Limb (tissue), 2 donors: ENCODE measurements around the gene LYPD3.
"Not testable (repeated sequence)": the region's sequence is repeated elsewhere in the genome, so short reads cannot be mapped to it uniquely, and the experiment has no call there.

Source experiments
- DNase-seq, 2 donors: peaks; one replicate each; pipeline ENCODE4 v3.0.0-alpha.2; 2016; ENCODE audit errors: extremely low spot score in 2 of 2

The LYPD3 gene

DNA sequence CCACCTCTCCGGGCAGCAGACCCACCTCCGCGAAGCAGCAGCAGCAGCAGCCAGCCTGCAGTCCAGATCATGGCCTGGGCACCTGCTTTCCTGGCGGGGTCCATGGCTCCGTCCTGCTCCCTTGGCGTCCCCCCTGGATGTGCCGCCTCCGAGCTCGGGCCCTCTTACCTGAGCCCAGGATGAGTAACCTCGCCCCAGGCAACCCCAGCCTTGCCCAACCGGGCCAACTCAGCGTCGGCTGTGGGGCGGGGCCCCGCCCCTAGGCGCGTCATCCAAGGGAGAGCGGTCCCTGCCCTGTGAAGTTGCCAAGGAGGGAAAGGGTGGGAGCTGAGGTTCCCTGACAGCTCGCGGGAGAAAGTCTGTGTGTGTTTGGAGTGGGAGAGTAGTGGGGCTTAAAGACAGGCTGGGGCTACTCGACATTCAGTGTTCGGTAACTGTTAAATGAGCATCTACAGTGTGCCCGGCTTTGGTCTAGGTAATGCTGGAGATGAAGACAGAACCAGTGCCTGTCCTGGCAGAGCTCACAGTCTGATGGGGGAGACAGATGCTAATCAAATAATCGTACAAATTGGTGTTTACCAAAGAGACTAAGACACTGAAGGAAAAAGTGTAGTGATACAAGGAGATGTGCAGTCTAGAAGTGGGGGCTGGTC is at the start of gene LYPD3:
TSS of gene LYPD3 (minus strand) at position 141 of the 653 bp plus-strand sequence. CDS start at position 104, 37 bp downstream.
- DNase-seq: peak in 1 of 2 donors; percentile 42

DNA sequence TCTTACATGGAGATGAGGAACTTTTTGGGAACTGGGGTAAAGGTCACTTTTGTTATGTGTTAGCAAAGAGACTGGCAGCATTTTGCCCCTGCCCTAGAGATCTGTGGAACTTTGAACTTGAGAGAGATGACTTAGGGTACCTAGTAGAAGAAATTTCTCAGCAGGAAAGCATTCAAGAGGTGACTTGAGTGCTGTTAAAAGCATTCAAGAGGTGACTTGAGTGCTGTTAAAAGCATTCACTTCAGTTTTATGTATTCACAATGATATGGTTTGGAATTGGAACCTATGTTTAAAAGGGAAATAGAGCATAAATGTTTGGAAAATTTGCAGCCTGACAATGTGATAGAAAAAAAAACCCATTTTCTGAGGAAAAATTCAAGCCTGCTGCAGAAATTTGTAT is 47.0 kb upstream of the LYPD3 start:
- not testable (repeated sequence) for DNase-seq

DNA sequence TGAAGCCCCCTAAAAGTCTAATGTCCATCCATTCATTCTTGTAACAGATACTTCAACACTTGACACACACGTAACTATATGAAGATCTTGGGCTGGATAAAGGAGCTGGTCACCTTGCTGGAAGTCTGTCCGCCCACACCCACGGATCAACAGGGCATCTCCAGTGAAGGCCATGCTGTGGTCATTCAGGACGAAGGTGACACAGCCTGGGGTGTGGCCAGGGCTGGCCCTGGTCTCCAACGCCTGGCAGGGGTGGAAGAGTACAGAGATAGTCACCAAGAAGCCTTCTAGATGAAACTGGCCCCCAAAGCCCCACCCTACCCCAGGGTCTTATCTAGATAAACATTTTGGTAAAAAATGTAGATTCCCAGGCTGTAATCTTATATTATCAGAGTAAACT is 45.9 kb upstream of the LYPD3 start:
- DNase-seq: no peak

DNA sequence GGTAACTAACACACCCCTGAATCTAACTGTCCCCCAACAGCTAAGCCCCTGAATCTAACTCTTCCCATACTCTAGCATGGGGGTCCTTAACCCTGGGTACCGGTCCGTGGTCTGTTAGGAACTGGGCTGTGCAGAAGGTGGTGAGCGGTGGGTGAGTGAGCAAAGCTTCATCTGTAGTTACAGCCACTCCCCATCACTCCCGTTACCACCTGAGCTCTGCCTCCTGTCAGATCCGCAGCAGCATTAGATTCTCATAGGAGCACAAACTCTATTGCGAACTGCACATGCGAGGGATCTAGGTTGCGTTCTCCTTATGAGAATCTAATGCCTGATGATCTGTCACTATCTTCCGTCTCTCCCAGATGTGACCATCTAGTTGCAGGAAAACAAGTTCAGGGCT is 45.3 kb upstream of the LYPD3 start:
- DNase-seq: no peak

DNA sequence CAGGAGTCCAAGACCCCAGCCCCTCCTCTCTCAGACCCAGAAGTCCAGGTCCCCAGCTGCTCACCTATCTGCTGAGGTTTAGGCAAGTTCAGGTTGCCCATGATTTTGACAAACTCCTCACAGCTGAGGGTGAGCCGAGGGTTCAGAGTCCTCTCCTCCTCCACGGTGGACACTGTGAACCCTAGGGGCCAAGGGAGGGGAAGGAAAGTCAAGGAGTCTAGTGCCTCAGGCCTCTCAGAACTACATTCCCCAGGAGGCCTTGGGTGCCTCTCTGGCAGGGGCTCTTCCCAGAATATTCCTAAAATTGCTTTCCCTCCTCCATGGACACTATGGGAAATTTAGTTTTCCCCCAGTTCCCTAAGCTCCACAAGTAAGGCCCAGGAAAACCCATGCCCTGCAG is 42.5 kb upstream of the LYPD3 start:
- DNase-seq: no peak

DNA sequence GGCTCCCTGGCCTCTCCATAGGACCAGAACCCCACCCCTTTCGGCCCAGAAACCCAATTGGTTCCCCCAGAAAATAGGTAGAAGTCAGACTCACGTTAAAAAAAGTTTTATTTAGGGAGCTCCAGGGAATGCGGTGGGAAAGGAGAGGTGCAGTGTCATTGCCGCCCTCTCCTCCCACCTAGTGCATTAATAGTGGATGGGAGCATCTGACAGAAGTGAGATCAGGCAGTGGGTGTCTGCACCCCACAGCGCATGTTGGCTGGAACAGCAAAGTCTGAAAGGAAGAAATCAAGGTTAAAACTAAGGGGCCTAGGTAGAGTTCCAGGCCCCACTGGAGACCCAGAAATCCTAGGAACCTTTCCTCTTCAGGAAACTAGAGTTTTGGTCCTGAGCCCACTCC is 41.2 kb upstream of the LYPD3 start:
- DNase-seq: no peak

DNA sequence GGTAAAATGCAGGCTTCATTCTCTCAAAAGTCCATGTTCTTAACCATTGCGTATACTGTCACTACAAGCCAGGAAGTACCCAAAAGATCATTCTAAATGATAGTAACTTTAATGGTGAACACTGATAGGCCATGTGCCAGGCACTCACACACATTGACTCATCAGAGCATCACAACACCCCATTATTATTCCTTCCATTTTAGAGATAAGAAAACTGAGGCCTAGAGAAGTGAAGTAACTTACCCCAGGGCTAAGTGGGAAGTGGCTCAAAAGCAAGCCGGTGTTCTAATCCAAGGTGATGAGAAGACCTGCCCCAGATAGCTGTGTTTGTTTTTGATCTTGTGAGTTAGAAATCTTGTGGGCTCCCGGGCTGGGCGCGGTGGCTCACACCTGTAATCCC is 40.5 kb upstream of the LYPD3 start:
- no peak for DNase-seq

DNA sequence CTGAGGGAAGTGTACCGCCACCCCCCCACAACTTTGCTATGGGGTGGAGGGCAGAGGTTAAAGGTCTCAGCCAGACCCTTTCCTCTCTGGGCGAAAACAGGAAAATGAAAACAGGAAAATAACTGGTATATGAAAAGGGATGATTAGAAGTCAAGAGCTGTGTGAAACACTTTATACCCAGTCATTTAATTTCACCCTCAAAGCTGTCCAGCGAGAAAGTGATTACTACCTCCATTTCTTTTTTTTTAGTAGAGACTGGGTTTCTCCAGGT is 39.7 kb upstream of the LYPD3 start:
- no peak for DNase-seq

DNA sequence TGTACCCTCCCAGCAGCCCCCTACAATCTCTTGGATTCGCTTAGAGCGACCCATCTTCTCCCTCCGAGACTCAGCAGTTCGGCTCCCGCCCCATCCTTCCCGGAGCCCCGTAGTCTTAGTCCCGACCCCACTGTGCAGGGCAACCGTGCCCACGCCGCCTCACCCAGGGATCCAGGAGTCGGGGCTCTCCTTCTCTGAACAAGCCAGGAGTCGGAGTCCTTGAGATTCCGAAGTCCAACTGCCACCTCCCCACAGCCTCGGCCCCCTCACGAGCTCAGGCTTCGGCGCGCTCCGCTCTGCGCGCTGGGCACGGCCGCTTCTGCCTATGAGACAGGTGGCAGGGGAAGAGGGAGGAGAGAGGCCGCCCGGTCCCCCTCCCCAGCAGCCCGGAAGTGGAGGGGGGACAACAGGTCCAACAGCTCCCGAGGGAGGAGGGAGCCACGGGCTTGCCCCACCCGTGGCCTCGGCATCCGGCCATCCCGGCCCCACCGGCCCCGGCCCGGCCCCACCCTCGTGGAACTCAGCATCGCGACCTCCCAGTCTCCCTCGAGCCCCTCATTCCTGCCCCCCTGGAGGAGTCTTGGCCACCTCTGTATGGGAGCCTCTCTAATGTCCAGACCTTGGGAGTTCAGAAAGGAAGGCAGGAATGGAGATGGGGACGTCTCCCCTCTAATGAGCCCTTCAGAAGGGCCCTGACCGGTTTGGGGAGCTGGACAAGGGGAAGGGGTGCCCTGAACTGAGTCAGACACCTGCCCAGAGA is 39.2 kb upstream of the LYPD3 start, which contains the start of gene PHLDB3:
TSS of gene PHLDB3 (minus strand) at position 321 of the 760 bp plus-strand sequence. CDS start 628 bp downstream, outside the sequence.
- no peak for DNase-seq

DNA sequence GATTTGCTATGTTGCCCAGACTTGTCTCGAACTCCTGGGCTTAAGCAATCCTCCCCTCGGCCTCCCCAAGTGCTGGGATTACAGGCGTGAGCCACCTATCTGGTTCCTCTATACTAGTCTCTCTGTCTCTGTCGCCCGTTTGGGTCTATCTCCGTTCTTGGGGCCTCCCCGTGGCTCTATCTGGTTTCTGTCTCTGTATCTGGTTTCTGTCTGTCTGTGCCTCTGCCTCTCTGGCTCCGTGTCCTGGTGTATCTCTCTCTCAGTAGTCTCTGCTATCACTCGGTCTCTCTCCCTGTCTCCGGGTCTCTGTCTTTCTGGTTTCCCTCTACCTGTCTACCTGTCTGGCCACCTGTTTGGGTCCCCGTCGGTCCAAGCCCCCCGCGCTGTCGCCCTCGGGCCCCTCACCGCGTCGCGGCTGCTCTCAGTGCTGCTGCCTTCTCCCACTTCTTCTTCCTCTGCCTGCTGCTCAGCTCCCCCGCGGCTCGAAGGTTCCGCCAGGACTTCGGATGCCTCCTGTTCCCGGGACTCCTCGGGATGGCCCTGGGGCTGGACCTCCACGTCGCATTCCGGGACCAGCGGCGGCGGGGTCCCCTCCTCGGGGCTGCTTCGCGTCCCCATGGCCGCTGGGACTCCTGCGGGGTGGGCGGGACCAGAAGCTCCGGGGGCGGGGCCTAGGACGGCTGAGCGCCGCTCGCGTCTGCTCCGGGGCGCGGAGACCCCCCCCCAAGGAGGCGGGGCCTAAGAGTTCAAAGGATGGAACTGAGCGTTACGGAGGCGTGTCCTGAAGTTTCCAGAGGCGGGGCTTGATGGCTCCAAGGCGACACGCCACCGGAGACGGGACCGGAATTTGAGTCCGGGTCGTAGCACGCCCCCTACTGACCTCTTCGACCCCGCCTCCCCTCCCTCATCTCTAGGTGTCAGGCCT is 38.4 kb upstream of the LYPD3 start:
- peak; percentile 91 to 94 for DNase-seq

DNA sequence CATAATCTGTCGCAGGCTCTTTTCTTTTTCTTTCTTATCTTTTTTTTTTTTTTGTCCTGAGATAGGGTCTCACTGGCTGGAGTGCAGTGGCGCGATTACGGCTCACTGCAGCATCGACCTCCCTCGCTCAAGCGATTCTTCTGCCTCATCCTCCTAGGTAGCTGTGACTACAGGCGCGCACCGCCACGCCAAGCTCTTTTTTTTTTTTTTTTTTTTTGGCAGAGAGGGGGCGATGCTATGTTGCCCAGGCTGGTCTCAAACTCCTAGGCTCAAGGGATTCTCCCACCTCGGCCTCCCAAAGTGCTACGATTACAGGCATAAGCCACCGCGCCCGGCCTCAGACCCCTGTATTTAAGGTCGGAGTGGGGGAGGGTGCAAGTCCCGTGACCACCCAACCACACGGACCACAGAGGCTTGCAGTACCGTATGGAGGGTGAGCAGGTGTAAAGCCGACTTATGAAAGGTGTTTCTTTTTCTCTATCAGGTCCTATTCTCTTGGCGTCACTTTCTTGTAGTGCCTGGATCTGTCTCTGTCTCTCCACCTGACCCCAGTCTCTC is 37.1 kb upstream of the LYPD3 start:
- DNase-seq: no peak

DNA sequence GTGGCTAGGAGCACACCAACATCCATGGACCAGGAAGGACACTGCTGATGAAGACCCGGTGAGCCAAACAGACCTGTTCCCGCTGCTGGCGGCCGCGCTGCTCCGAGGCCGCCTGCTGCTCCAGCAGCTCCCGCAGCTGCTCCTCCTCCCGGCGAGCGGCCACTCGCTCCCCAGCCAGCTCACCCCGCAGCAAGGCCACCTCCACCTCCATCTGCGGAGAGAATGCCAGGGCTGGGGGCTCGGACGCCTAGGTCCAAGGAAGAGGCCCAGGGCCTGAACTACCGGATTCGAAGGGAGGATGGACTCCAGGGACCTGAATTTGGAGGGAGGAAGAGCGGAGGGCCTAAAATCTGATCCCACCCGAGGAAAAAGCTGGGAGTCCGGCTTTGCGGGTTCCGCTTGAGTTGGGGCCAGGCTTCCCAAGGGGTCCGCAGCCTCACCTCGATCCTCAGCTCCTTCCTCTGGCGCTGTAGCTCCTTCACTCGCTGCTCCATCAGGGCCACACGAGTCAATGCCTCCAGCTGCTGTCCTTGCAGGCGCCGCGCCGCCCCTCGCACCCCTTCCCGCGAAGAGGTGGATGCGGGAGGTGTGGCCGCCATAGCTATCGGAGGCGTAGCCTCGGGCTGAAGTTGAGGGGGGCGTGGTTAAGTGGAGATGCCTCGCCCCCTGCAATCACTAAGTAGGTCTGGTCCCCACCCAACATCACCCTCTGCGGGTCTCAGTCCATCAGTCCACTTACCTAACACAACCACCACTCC is 36.4 kb upstream of the LYPD3 start:
- peak in 1 of 2 donors; percentile 51 for DNase-seq

DNA sequence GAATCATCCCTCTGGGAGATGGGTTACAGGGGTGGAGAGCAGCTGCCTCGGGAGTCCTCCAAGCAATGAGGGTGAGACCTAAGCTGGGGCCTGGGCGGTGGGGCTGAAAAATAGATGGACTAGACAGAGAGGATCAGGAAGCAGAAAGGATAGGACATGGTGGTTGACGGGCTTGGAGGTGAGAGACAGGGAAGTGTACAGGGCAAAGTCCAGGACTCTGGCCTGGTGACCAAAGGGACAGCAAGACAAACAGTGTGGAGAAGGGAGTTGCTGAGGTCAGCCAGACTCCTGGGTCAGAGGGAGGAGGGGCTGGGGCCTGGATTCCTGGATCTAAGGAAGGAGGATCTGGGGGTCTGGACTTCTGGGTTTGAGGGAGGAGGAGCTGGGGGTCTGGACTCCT is 33.6 kb upstream of the LYPD3 start:
- no peak for DNase-seq

DNA sequence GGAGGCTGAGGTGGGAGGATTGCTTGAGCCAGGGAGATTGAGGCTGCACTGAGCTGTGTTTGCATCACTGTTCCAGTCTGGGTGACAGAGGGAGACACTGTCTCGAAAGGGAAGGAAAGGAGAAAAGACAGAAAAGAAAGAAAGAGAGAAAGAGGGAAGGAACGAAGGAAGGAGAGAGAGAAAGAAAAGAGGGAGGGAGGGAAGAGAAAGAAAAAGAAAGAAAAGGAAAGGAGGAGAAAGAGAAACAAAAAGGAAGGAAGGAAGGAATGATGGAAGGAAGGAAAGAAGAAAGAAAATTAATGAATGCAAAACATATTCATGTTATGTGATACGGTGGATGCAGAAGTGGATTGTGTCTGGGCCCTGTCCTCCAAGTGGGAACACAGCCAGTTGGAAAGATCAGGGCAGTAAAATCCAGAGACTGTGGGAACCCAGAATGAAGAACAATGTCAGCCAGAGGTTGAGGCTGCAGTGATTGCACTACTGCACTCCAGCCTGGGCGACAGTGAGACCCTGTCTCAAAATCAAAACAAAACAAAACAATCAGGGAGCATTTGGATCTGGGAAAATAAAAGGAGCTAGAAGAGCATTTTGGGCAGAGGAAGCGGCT is 32.9 kb upstream of the LYPD3 start:
- DNase-seq: peak in 1 of 2 donors; percentile 14

DNA sequence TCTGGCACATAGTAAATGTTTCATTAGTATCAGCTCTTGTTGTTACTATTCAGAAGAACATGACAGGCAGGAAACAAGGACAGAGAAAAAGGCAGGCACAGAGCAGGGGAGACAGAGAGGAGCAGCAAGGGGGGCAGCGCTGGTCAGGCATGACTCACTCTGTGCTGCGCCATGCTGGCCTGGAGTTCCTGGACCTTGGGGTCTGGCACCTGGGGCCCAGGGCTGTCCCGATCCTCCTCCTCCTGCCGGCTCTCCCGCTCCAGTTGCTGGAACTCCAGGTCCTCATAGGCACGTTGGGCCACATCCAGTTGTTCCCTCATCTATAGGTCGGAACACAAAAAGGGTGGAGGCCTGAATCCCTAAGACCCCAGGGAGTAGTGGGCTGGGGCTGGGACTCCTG is 31.6 kb upstream of the LYPD3 start:
- DNase-seq: no peak

DNA sequence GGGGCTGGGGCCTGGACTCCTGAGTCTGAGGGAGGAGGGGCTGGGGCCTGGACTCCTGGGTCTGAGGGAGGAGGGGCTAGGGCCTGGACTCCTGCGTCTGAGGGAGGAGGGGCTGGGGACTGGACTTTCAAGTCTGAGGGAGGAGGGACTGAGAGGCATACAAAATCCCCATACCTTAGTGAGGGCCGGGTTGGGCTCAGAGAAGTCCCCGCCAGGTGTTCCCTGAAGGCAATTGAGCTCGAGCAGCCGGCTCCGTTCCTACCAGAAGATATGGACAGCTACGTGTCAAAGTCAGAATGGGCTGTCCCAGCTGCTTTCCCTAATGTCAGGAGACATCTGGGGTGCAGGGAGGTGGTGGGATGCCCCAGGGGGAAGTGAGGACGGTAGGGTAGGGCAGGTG is 29.7 kb upstream of the LYPD3 start:
- DNase-seq: no peak

DNA sequence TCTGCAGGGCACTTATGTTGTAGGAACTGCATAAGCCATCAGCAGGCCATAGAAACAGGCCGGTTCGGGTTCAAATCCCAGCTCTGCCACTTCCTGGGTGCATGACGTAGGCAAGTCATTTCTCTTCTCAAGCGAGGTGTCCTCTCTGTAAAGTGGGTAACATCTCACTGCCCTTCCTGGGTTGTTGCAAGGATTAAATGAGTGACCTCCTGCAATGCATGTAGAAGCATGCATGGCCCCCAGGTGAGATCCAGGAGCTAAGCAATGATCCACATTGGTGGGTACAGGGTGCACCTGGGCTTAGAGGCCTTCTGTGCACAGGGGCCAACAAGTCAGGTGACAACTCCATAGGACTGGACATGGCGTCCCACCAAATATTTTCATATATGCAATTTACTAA is 25.4 kb upstream of the LYPD3 start:
- no peak for DNase-seq

DNA sequence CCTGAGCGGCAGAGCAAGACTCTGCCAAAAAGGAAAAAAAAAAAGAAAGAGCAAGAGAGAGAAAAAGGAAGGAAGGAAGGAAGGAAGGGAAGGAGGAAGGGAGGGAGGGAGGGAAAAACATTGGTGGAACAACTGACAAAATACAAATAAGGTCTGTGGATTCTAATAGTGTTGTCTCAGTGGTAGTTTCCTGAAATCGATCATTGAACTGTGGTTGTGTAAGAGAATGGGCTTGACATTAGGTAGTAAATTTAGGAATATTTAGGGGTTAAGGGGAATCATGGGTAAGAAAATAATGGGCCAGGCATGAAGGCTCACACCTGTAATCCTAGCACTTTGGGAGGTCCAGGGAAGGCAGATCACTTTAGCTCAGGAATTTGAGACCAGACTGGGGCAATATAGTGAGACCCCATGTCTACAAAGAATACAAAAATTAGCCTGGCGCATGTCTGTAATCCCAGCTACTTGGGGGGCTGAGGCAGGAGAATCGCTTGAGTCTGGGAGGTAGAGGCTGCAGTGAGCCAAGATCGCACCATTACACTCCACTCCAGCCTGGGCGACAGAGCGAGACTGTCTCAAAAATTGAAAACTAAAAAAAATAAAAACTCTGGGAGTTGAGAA is 24.7 kb upstream of the LYPD3 start:
- DNase-seq: no peak

DNA sequence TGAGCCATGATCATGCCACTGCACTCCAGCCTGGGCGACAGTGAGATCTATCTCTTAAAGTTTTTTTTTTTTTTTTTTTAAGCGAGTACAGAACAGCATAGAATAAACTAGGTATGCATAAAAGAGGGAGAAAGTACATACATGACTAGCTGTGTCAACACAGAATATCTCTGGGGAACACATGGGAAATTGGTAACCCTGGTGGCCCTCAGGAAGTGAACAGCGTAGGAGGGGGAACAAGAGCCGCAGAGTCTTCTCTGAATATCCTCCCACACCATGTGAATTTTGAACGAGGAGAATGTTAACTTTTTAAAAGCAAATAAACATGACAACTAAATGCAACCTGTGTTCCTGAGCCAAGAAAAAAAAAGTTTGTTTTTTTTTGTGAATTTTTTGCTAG is 23.9 kb upstream of the LYPD3 start:
- DNase-seq: no peak

DNA sequence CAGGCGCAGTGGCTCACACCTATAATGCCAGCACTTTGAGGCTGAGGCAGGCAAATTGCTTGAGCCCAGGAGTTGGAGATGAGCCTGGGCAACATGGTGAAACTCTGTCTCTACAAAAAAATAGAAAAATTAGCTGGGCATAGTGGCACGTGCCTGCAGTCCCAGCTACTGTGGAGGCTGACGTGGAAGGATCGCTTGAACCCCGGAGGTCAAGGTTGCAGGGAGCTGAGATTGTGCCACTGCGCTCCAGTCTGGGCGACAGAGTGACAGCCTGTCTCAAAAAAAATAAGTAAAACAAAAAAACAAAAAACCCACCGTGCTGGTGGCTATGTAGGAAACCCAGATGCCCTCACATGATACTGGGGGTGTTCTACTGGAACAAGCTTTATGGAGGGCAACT is 22.8 kb upstream of the LYPD3 start:
- no peak for DNase-seq
